ENCODE data around the gene TNNC2.

DNA sequence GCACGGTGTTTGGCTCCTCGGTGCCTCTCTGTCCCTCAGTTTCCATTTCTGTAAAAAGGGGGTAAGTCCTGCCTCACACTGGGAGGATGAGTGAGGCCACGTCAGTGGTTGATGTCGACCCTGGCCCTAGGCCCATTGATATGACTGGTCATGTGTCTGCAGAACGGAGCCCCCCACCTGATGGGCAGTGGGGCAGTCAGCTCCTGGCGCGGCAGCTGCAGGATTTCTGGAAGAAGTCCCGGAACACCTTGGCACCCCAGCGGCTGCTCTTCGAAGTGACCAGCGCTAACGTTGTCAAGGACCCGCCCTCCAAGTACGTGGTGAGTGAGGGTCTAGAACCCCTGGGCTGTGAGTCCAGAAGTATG is 7.7 kb upstream of the TNNC2 start:
- TF ChIP-seq, protein P1, sequence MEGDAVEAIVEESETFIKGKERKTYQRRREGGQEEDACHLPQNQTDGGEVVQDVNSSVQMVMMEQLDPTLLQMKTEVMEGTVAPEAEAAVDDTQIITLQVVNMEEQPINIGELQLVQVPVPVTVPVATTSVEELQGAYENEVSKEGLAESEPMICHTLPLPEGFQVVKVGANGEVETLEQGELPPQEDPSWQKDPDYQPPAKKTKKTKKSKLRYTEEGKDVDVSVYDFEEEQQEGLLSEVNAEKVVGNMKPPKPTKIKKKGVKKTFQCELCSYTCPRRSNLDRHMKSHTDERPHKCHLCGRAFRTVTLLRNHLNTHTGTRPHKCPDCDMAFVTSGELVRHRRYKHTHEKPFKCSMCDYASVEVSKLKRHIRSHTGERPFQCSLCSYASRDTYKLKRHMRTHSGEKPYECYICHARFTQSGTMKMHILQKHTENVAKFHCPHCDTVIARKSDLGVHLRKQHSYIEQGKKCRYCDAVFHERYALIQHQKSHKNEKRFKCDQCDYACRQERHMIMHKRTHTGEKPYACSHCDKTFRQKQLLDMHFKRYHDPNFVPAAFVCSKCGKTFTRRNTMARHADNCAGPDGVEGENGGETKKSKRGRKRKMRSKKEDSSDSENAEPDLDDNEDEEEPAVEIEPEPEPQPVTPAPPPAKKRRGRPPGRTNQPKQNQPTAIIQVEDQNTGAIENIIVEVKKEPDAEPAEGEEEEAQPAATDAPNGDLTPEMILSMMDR (conservative IDR thresholded peaks at IDR 0.05; ENCODE audit: low read depth, low read length), result no peak
- no peak for TF ChIP-seq EZH2 (IDR thresholded peaks at IDR 0.05; ENCODE audit: borderline replicate concordance, low read depth, low read length, poor library complexity, severe bottlenecking)

Measured in A673 (cell line).